KMS-11 (cell line): ENCODE measurements around the gene ANTXRL.
"Not testable (repeated sequence)": the region's sequence is repeated elsewhere in the genome, so short reads cannot be mapped to it uniquely, and the experiment has no call there.

ENCODE experiments used
- H2AFZ ChIP-seq: fragments of 200-600 bp; sonication (generic); 2 replicates; pipeline ENCODE4 v1.6.1; 2016; ENCODE audit warnings: antibody characterized with exemption, mixed run types, low read depth
- H3K27ac ChIP-seq: fragments of 200-600 bp; sonication (generic); 2 replicates; pipeline ENCODE4 v1.6.1; 2016; ENCODE audit warnings: mild to moderate bottlenecking, mixed run types
- H3K27me3 ChIP-seq: fragments of 200-600 bp; sonication (generic); 2 replicates; pipeline ENCODE4 v1.6.1; 2017; ENCODE audit warnings: mild to moderate bottlenecking, low read depth, mixed run types, moderate library complexity; ENCODE audit not compliant: insufficient read depth
- H3K36me3 ChIP-seq: fragments of 200-600 bp; sonication (generic); 2 replicates; pipeline ENCODE4 v1.6.1; 2017; ENCODE audit warnings: mild to moderate bottlenecking, mixed run types; ENCODE audit not compliant: insufficient read depth
- H3K4me1 ChIP-seq: fragments of 200-600 bp; sonication (generic); 2 replicates; pipeline ENCODE4 v1.6.1; 2016; ENCODE audit warnings: mild to moderate bottlenecking, low read depth, mixed run types; ENCODE audit not compliant: poor library complexity, severe bottlenecking
- H3K4me2 ChIP-seq: fragments of 200-600 bp; sonication (generic); 2 replicates; pipeline ENCODE4 v1.7.0; 2016; ENCODE audit warnings: mild to moderate bottlenecking, mixed run types
- H3K4me3 ChIP-seq: fragments of 200-600 bp; sonication (generic); IDR thresholded peaks from 2 replicates; pipeline ENCODE4 v1.6.1; 2017; ENCODE audit warnings: low read depth, low read length, mixed read lengths; ENCODE audit not compliant: insufficient read depth
- H3K79me2 ChIP-seq: fragments of 200-600 bp; sonication (generic); 2 replicates; pipeline ENCODE4 v1.6.1; 2016; ENCODE audit warnings: low read depth, mixed run types; ENCODE audit not compliant: insufficient read depth
- H3K9ac ChIP-seq: fragments of 200-600 bp; sonication (generic); 2 replicates; pipeline ENCODE4 v1.6.1; 2016; ENCODE audit warnings: mild to moderate bottlenecking, mixed run types
- H4K20me1 ChIP-seq: fragments of 200-600 bp; sonication (generic); 2 replicates; pipeline ENCODE4 v1.6.1; 2016; ENCODE audit warnings: mild to moderate bottlenecking, mixed run types; ENCODE audit not compliant: insufficient read depth
- TF ChIP-seq, protein P1 (sequence below): fragments of 200-600 bp; sonication (generic); conservative IDR thresholded peaks from 2 replicates; pipeline ENCODE4 v1.6.1; 2017; ENCODE audit warnings: low read depth, mild to moderate bottlenecking, antibody characterized with exemption, low read length, moderate library complexity, mixed read lengths

Gene ANTXRL

DNA sequence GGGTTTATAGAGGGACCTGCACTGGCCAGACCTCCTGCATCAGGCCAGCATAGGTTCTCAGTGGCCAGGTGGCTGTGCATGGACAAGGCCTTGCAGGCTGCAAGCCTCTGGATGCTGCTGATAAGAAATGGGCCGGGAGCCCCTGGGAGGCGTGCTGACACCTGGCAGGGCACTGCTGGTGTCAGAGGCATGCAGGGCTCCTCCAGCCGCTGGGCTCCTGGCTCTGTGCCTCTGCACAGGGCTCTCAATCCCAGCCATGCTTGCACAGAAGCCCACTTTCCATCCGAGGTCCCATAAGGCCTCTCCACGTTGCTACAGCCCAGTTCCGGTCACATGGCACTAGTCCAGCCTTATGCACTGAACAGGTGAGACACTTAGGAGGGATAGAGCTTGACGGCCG, 27.3 kb downstream of the ANTXRL start:
- Histone ChIP-seq H3K4me2 (no peak overlapping the region), H3K36me3 (no peaks in the 10 kb centered on the region), H3K9ac (no peak overlapping the region), H3K4me1 (no peaks in the 10 kb centered on the region), H3K27ac (no peak overlapping the region), H3K79me2 (no peaks in the 10 kb centered on the region), H3K4me3 (no peak overlapping the region), H2AFZ (no peak overlapping the region), H3K27me3 (no peaks in the 10 kb centered on the region), H4K20me1 (no peaks in the 10 kb centered on the region)
- TF ChIP-seq, protein P1, sequence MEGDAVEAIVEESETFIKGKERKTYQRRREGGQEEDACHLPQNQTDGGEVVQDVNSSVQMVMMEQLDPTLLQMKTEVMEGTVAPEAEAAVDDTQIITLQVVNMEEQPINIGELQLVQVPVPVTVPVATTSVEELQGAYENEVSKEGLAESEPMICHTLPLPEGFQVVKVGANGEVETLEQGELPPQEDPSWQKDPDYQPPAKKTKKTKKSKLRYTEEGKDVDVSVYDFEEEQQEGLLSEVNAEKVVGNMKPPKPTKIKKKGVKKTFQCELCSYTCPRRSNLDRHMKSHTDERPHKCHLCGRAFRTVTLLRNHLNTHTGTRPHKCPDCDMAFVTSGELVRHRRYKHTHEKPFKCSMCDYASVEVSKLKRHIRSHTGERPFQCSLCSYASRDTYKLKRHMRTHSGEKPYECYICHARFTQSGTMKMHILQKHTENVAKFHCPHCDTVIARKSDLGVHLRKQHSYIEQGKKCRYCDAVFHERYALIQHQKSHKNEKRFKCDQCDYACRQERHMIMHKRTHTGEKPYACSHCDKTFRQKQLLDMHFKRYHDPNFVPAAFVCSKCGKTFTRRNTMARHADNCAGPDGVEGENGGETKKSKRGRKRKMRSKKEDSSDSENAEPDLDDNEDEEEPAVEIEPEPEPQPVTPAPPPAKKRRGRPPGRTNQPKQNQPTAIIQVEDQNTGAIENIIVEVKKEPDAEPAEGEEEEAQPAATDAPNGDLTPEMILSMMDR = no peak

DNA sequence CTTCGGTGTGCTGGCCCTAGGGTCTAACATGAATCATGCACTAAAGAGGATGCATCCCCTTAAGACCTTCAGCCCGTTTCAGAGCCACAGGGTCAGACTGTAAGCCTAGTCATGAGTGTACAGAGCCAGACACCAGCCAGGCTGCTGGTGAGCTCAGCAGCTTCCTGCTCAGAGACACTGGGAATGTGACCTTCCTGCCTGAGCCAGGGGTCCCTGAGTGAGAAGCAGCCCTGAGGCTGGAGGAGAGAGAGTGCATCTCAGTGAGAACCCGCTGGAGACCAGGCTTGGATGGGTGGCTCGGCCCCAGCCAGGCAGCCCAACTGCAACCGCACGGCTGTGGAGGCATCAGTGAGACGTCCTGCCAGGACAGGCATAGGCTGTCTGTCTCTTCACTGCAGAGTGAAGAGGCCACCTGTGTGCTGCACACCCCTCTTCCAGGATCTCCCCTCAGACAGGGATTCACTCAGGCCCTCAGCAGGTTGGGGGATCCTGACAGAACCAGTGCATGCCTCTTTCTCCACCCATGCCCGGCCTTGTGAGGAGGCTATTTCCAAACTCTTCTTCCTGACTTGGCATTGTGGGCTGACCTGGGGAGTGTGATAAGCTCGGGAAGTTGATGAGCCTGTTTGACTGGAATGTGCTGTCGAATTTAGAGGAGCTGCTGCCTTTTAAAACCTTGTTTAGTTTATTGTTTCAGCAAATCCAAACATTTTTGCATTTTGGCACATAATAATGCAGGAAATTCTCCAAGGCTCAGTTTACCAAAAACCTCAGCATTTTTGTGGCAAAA, 28.5 kb downstream of the ANTXRL start:
- H3K4me1 ChIP-seq, H4K20me1 ChIP-seq, H2AFZ ChIP-seq, H3K79me2 ChIP-seq, H3K4me3 ChIP-seq, H3K4me2 ChIP-seq, H3K36me3 ChIP-seq, H3K9ac ChIP-seq, H3K27me3 ChIP-seq, H3K27ac ChIP-seq: not testable (repeated sequence)

- Histone ChIP-seq H3K36me3 (no peaks in the 10 kb centered on the region), H3K9ac (no peak overlapping the region), H3K4me3 (no peak overlapping the region), H3K27ac (no peak overlapping the region), H2AFZ (no peak overlapping the region), H4K20me1 (no peaks in the 10 kb centered on the region), H3K4me1 (no peaks in the 10 kb centered on the region), H3K27me3 (no peaks in the 10 kb centered on the region), H3K4me2 (no peak overlapping the region), H3K79me2 (no peaks in the 10 kb centered on the region)
- TF ChIP-seq, protein P1 = no peak
These were observed 30.6 kb downstream of the ANTXRL start for GRCh38 chr10:46317370-46317769.

GRCh38 chr10:46317889-46318288, 31.1 kb downstream of the ANTXRL start:
- Histone ChIP-seq H3K4me3 (no peak overlapping the region), H4K20me1 (no peaks in the 10 kb centered on the region), H3K9ac (no peak overlapping the region), H2AFZ (no peak overlapping the region), H3K4me1 (no peaks in the 10 kb centered on the region), H3K4me2 (no peak overlapping the region), H3K27ac (no peak overlapping the region), H3K79me2 (no peaks in the 10 kb centered on the region), H3K36me3 (no peaks in the 10 kb centered on the region), H3K27me3 (no peaks in the 10 kb centered on the region)
- TF ChIP-seq, protein P1 = no peak

GRCh38 chr10:46318799-46319198, 32.0 kb downstream of the ANTXRL start:
- Histone ChIP-seq H3K36me3 (no peaks in the 10 kb centered on the region), H3K27me3 (no peaks in the 10 kb centered on the region), H3K9ac (no peak overlapping the region), H3K79me2 (no peaks in the 10 kb centered on the region), H3K4me2 (no peak overlapping the region), H3K27ac (no peak overlapping the region), H3K4me1 (no peaks in the 10 kb centered on the region), H3K4me3 (no peak overlapping the region), H4K20me1 (no peaks in the 10 kb centered on the region), H2AFZ (no peak overlapping the region)
- TF ChIP-seq, protein P1 = no peak
